Testis (tissue), 3 donors: ENCODE data around the gene APBA1. TPM values are rescaled to one million over a fixed set of nuclear protein-coding genes. Genes with fewer than 3 reads are reported as not detected.

Experiments
- DNase-seq: peaks from one replicate; pipeline ENCODE4 v3.0.0-alpha.2; 2019
- H3K27ac ChIP-seq, 2 donors: fragments of 200-600 bp; sonication (generic); one replicate each; pipeline ENCODE4 v1.5.1; 2019
- H3K27me3 ChIP-seq: fragments of 200-600 bp; sonication (generic); one replicate; pipeline ENCODE4 v1.5.1; 2019
- H3K36me3 ChIP-seq: fragments of 200-600 bp; sonication (generic); one replicate; pipeline ENCODE4 v1.5.1; 2017; ENCODE audit warnings: low read depth; ENCODE audit errors: missing control alignments
- H3K4me1 ChIP-seq: fragments of 200-600 bp; sonication (generic); one replicate; pipeline ENCODE4 v1.5.1; 2019
- H3K4me3 ChIP-seq, 2 donors: fragments of 200-600 bp; sonication (generic); one replicate each; pipeline ENCODE4 v1.5.1; 2017 to 2019
- H3K9me3 ChIP-seq: fragments of 200-600 bp; sonication (generic); one replicate; pipeline ENCODE4 v1.5.1; 2017
- CTCF ChIP-seq, 3 experiments: fragments of 450-650 bp in 2 of 3; fragments of 200-600 bp in 1 of 3; sonication (generic) in 1 of 3; IDR thresholded peaks; one replicate each; pipeline ENCODE4 v1.5.1; 2016 to 2019; ENCODE audit warnings: antibody characterized with exemption in 3 of 3, mild to moderate bottlenecking in 2 of 3, moderate library complexity in 1 of 3
- POLR2A ChIP-seq: fragments of 450-650 bp; IDR thresholded peaks from one replicate; pipeline ENCODE4 v1.6.1; 2017; ENCODE audit warnings: antibody characterized with exemption, mild to moderate bottlenecking, moderate library complexity
- WGBS, 2 donors: methylation state at CpG; one replicate each; pipeline ENCODE4 v1.1.5; 2018; 5-methylcytosine and 5-hydroxymethylcytosine counted together
- intact Hi-C: fragments of 100-400 bp; cut with DNase I; formaldehyde crosslinking; loops from one replicate; pipeline ENCODE4 v1.15.1; 2023; ENCODE audit warnings: low total_unique reads
- polyA plus RNA-seq: library from polyadenylated mRNA; stranded (reverse); fragments of 350-450 nt; fragmentation: Illumina TruSeq; extraction: RNeasy Lipid Tissue Mini Kit (QIAGEN cat#74804); gene quantifications from one replicate; pipeline ENCODE4 v1.2.3, GENCODE V29; 2014; ENCODE audit warnings: low read depth, low replicate concordance; ENCODE audit not compliant: insufficient read depth
- total RNA-seq, 2 donors: library from RNA; depleted of rRNA; stranded (reverse); fragments of >200 nt; gene quantifications; one replicate each; pipeline ENCODE4 v1.2.3, GENCODE V29; 2016

APBA1 gene
- total and polyA plus RNA-seq, 3 donors from 2014 or later = 7.7 to 11.9 (median 9.4) TPM

DNA sequence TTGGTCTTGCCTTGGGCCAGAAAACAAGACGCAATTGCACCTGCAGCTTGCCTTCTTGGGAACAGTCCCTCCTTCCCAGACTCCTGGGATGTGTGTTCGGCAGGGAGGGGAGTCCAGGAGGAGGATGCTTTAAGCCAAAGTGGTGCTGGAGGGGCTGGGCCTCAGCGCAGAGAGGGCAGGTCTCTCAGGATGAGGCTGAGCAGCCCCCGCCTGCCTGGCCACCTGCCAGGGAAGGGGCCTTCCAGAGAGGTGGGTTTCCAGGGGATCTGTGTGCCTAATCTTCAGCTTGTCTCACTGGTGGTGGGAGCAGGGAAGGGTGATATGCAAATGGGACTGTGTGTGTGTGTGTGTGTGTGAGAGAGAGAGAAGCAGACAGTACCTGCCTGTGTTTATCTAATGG lies 242.0 kb downstream of the APBA1 start:
- no peak overlapping the region for H3K27ac ChIP-seq
- no peak for DNase-seq
- 76 to 78% methylated on average over 4 of the region's 4 CpGs for WGBS, 2 donors
- H3K9me3 ChIP-seq = no peaks in the 10 kb centered on the region
- no peaks in the 10 kb centered on the region for H3K36me3 ChIP-seq
- H3K27me3 ChIP-seq = no peaks in the 10 kb centered on the region
- no peak overlapping the region for H3K4me3 ChIP-seq
- TF ChIP-seq POLR2A (no peak), CTCF (IDR thresholded peaks at IDR 0.05) (no peak)
- intact Hi-C loops = no loop called here
- no peaks in the 10 kb centered on the region for H3K4me1 ChIP-seq

GRCh38 chr9:69429281-69429680 lies 242.9 kb downstream of the APBA1 start:
- no peaks in the 10 kb centered on the region for H3K36me3 ChIP-seq
- H3K4me3 ChIP-seq = no peak overlapping the region
- intact Hi-C loops = no loop called here
- no peaks in the 10 kb centered on the region for H3K9me3 ChIP-seq
- WGBS, 2 donors = 84 to 87% methylated on average over 6 of the region's 6 CpGs
- no peaks in the 10 kb centered on the region for H3K4me1 ChIP-seq
- no peak for TF ChIP-seq POLR2A
- no peak for TF ChIP-seq CTCF (IDR thresholded peaks at IDR 0.05)
- H3K27ac ChIP-seq = no peak overlapping the region
- no peaks in the 10 kb centered on the region for H3K27me3 ChIP-seq
- no peak for DNase-seq

- TF ChIP-seq CTCF (IDR thresholded peaks at IDR 0.05) = no peak
- no peak for TF ChIP-seq POLR2A
- 92 to 93% methylated on average over 14 to 15 of the region's 15 CpGs for WGBS, 2 donors
- no peaks in the 10 kb centered on the region for H3K36me3 ChIP-seq
- no peak overlapping the region for H3K27ac ChIP-seq
- H3K4me1 ChIP-seq = no peaks in the 10 kb centered on the region
- intact Hi-C loops = no loop called here
- no peaks in the 10 kb centered on the region for H3K9me3 ChIP-seq
- no peak for DNase-seq
- no peak overlapping the region for H3K4me3 ChIP-seq
- H3K27me3 ChIP-seq = no peaks in the 10 kb centered on the region
Measured at GRCh38 chr9:69428017-69428785, 244.0 kb downstream of the APBA1 start.

DNA sequence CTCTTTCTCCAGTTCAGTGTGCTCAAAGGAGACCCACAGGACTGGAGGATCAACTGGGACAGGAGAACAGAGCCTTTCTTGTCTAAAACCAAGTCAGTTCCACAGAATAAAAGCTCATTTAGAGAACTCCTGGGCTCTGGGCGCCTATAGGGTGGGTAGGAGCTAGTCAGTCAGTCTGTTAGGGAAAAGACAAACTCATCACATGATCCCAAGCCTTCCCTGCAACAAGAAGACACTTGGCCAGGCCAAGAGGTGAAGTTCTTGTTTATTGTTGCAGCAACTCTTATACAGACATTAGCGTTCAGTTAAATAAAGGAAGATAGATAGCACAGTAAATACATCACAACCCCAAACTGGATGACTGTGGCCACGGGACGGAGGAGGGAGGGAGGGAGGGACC lies 244.9 kb downstream of the APBA1 start:
- no peak overlapping the region for H3K27ac ChIP-seq
- 85 to 90% methylated on average over 4 of the region's 4 CpGs for WGBS, 2 donors
- H3K4me1 ChIP-seq = no peaks in the 10 kb centered on the region
- intact Hi-C loops = no loop called here
- no peaks in the 10 kb centered on the region for H3K36me3 ChIP-seq
- no peak for TF ChIP-seq CTCF (IDR thresholded peaks at IDR 0.05)
- no peak for TF ChIP-seq POLR2A
- H3K4me3 ChIP-seq = no peak overlapping the region
- no peaks in the 10 kb centered on the region for H3K9me3 ChIP-seq
- H3K27me3 ChIP-seq = no peaks in the 10 kb centered on the region
- DNase-seq = no peak
